Heart right ventricle (tissue), 16 donors: ENCODE measurements around the gene GNAO1. TPM values are rescaled to one million over a fixed set of nuclear protein-coding genes. Genes with fewer than 3 reads are reported as not detected.

Experiments used
- ATAC-seq, 8 donors: fragments of 200-7000 bp; cut with Tn5 transposase; one replicate each; pipeline ENCODE4 v1.9.1; 2020; ENCODE audit warnings: mild to moderate bottlenecking in 8 of 8, moderate library complexity in 8 of 8, moderate number of reproducible peaks in 1 of 8
- DNase-seq, 2 donors: peaks; one replicate each; pipeline ENCODE4 v3.0.0-alpha.2; 2020
- H3K27ac ChIP-seq, 10 donors: fragments of 200-600 bp; sonication (generic) in 2 of 10; one replicate each; pipeline versions ENCODE4 v1.5.0 to v1.8.0; 2020 to 2022; ENCODE audit warnings: mild to moderate bottlenecking in 3 of 10
- H3K27me3 ChIP-seq, 7 donors: fragments of 200-600 bp; one replicate each; pipeline ENCODE4 v1.8.0; 2021 to 2022; ENCODE audit warnings: mild to moderate bottlenecking in 2 of 7
- H3K36me3 ChIP-seq, 9 donors: fragments of 200-600 bp; sonication (generic) in 1 of 9; one replicate each; pipeline versions ENCODE4 v1.5.0 to v1.8.0; 2020 to 2022; ENCODE audit warnings: mild to moderate bottlenecking in 2 of 9
- H3K4me1 ChIP-seq, 9 donors: fragments of 200-600 bp; sonication (generic) in 1 of 9; one replicate each; pipeline versions ENCODE4 v1.5.0 to v1.8.0; 2020 to 2022; ENCODE audit warnings: mild to moderate bottlenecking in 4 of 9
- H3K4me3 ChIP-seq, 10 donors: fragments of 200-600 bp; sonication (generic) in 2 of 10; one replicate each; pipeline versions ENCODE4 v1.5.0 to v1.8.0; 2020 to 2022; ENCODE audit warnings: mild to moderate bottlenecking in 7 of 10, moderate library complexity in 2 of 10
- H3K9me3 ChIP-seq, 11 donors: fragments of 200-600 bp in 10 of 11; sonication (generic) in 2 of 11; one replicate each; pipeline versions ENCODE4 v1.5.0 to v1.8.0; 2013 to 2022; ENCODE audit warnings: mild to moderate bottlenecking in 2 of 11, control low read depth in 1 of 11, moderate library complexity in 1 of 11
- CTCF ChIP-seq, 9 donors: fragments of 200-600 bp; sonication (generic) in 2 of 9; IDR thresholded peaks; one replicate each; pipeline versions ENCODE4 v1.5.0 to v1.8.0; 2021 to 2022; ENCODE audit warnings: antibody characterized with exemption in 9 of 9, mild to moderate bottlenecking in 5 of 9, moderate library complexity in 1 of 9
- WGBS, 2 donors: extraction: QIAGEN DNeasy Blood & Tissue Kit; methylation state at CpG; one replicate each; pipeline ENCODE4 v1.1.7; 2013; ENCODE audit warnings: inconsistent platforms in 1 of 2; 5-methylcytosine and 5-hydroxymethylcytosine counted together
- intact Hi-C, 10 donors: fragments of 100-400 bp; cut with DNase I; formaldehyde crosslinking; loops; one replicate each; pipeline versions ENCODE4 v1.11.1 to v1.14.2; 2022
- polyA plus RNA-seq, 2 donors: library from polyadenylated mRNA; stranded (reverse); fragments of 200-250 nt; gene quantifications; one replicate each; pipeline ENCODE4 v1.2.3, GENCODE V29; 2013
- total RNA-seq, 10 donors: library from RNA; stranded (reverse); fragmentation: NEBNext Ultra II Directional in 3 of 10; extraction: Animal tissue kit (Norgen Biotek cat#: 25700) in 3 of 10; gene quantifications; one replicate each; pipeline versions ENCODE4 v1.2.1 to v1.2.4, GENCODE V29; 2021 to 2023
- donor health status: Arrhythmogenic right ventricular cardiomyopathy.
- donor health status: ischemic (EF 13 %, LVEDD 7.1; RV severe dilation, severe dysfunction).
- donor health status: healthy with polysubstance abuse.
- donor health status: DM: no; HTN: yes; CAD: no.
- donor health status: DM: no; HTN: no; CAD: no.
- donor health status: ischemic (EF 25% LVEDD 6.9; RV normal size, moderate dysfunction).
- donor health status: ischemic (EF 25% LVEDD 5.7; RV mildly dilated, moderate dysfunction).
- donor health status: healthy.
- donor health status: DM: yes; HTN: yes; CAD: no.
- donor health status: Ischemic cardiomyopathy.
- donor health status: ischemic (EF 35%, LVEDD 5.7; RV mildly dilated, moderate dysfunction).
- donor health status: nonischemic (EF 11% LVEDD 7.7; RV severe dilation, severe dysfunction).
- donor health status: DM: yes; HTN: yes; CAD: no.
- donor health status: PGD.
- donor health status: ischemic (EF 29% LVEDD 5.4; RV normal size, mild dysfunction).
- donor health status: nonischemic (EF 23%, LVEDD 6.1; RV moderate dilation, normal function).

Gene GNAO1
- total and polyA plus RNA-seq, 12 donors, result 1.4 to 36.7 (median 13.5) TPM

- Histone ChIP-seq H3K4me3 (no peak overlapping the region), H3K27ac (no peak overlapping the region), H3K36me3 (no peaks in the 10 kb centered on the region), H3K4me1 (no peaks in the 10 kb centered on the region), H3K27me3 (no peaks in the 10 kb centered on the region), H3K9me3 (peaks cover 0 to 43% (median 15%) of the 10 kb centered on the region in 11 donors)
- no peak for TF ChIP-seq CTCF (IDR thresholded peaks at IDR 0.05)
- intact Hi-C loops, result no loop called here
- no peak for ATAC-seq
- no peak for DNase-seq
Observed at GRCh38 chr16:56174411-56174810, 16.9 kb upstream of the GNAO1 start.

GRCh38 chr16:56181401-56181800 lies 9.9 kb upstream of the GNAO1 start:
- Histone ChIP-seq H3K36me3 (no peaks in the 10 kb centered on the region), H3K4me3 (no peak overlapping the region), H3K4me1 (no peaks in the 10 kb centered on the region), H3K27me3 (no peaks in the 10 kb centered on the region), H3K27ac (no peak overlapping the region), H3K9me3 (peaks cover 0 to 42% (median 20%) of the 10 kb centered on the region in 11 donors)
- no peak for TF ChIP-seq CTCF (IDR thresholded peaks at IDR 0.05)
- no peak for ATAC-seq
- intact Hi-C loops, result no loop called here
- DNase-seq, result no peak

GRCh38 chr16:56183266-56183665 lies 8.0 kb upstream of the GNAO1 start:
- Histone ChIP-seq H3K36me3 (no peaks in the 10 kb centered on the region), H3K27ac (no peak overlapping the region), H3K27me3 (peaks cover 0 to 8% (median 0%) of the 10 kb centered on the region in 7 donors)

GRCh38 chr16:56190048-56190676 lies 1.1 kb upstream of the GNAO1 start:
- peak in 1 of 2 donors; percentile 17 for DNase-seq
- WGBS, 2 donors, result 8% methylated on average over 18 of the region's 18 CpGs
- Histone ChIP-seq H3K9me3 (no peaks in the 10 kb centered on the region), H3K4me1 (peaks cover 0 to 49% (median 25%) of the 10 kb centered on the region in 9 donors), H3K4me3 (peak overlapping the region; percentile 49 to 81 (median 68)), H3K36me3 (no peaks in the 10 kb centered on the region), H3K27ac (peak overlapping the region; percentile 21 to 96 (median 90)), H3K27me3 (peaks cover 0 to 73% (median 20%) of the 10 kb centered on the region in 7 donors)
- TF ChIP-seq CTCF (IDR thresholded peaks at IDR 0.05), result no peak
- peak in 1 of 8 donors; percentile 11 for ATAC-seq
- intact Hi-C loops, result loop anchor here in 9 of 10 donors (5.0 to 10.0 kb wide), 10 partner anchors 62 to 245 kb away; no protein-coding TSS in a partner anchor

More at GRCh38 chr16:56183266-56183665, 8.0 kb upstream of the GNAO1 start:
- no peaks in the 10 kb centered on the region for H3K4me1 ChIP-seq
- peaks cover 0 to 36% (median 20%) of the 10 kb centered on the region in 11 donors for H3K9me3 ChIP-seq
- H3K4me3 ChIP-seq, result no peak overlapping the region
- intact Hi-C loops, result no loop called here
- DNase-seq (no peak), ATAC-seq (no peak)
- 54 to 66% methylated on average over 2 of the region's 2 CpGs for WGBS, 2 donors
- no peak for TF ChIP-seq CTCF (IDR thresholded peaks at IDR 0.05)
